ENCODE data around the gene TANGO2. TPM values are rescaled to one million over a fixed set of nuclear protein-coding genes. Genes with fewer than 3 reads are reported as not detected.

Gene TANGO2
- total and polyA plus RNA-seq, 9 of the 15 experiments (the other 6 are each of a cell fraction or from before 2014, with no cell fraction given): 15.5 to 94.9 (median 70.1) TPM

GRCh38 chr22:20116376-20116950, 95.6 kb downstream of the TANGO2 start (continued):
- TF ChIP-seq ZNF41 (CRISPR knock-in tag; conservative IDR thresholded peaks at IDR 0.05) (0 out of 2 replicates have a peak, but pooled peaks have one; percentile 50), ZNF695 (CRISPR knock-in tag; IDR thresholded peaks at IDR 0.05) (0 out of 2 replicates have a peak, but pooled peaks have one; percentile 81), NFE2L1 (tag; IDR thresholded peaks at IDR 0.05; ENCODE audit: borderline replicate concordance, low read depth) (no peak), ZFP36 (IDR thresholded peaks at IDR 0.05; ENCODE audit: low read depth, low read length, partially characterized antibody) (peak; percentile 17), EHMT2 (IDR thresholded peaks at IDR 0.05) (peak; percentile 63; the same call in 1 of the 2 replicates), NFIX (CRISPR knock-in tag; IDR thresholded peaks at IDR 0.05; ENCODE audit: low read depth) (0 out of 2 replicates have a peak, but pooled peaks have one; percentile 12), CGGBP1 (CRISPR knock-in tag; IDR thresholded peaks at IDR 0.05) (no peak), SMARCA5 (IDR thresholded peaks at IDR 0.05) (peak; percentile 95), ZFP30 (CRISPR knock-in tag; IDR thresholded peaks at IDR 0.05; ENCODE audit: borderline replicate concordance) (no peak), LARP7 (IDR thresholded peaks at IDR 0.05) (peak; percentile 97; the same call in 1 of the 2 replicates), SREBF2 (CRISPR knock-in tag; IDR thresholded peaks at IDR 0.05) (no peak), RBFOX2 (IDR thresholded peaks at IDR 0.05; ENCODE audit: low read depth, low read length) (peak; percentile 22; the same call in 1 of the 2 replicates), SRF (CRISPR knock-in tag; IDR thresholded peaks at IDR 0.05) (peak in 1 of 2 experiments; percentile 4; a peak in 1 of 4 replicates), RHOXF2B (CRISPR knock-in tag; conservative IDR thresholded peaks at IDR 0.05) (0 out of 2 replicates have a peak, but pooled peaks have one; percentile 33), OTX1 (CRISPR knock-in tag; IDR thresholded peaks at IDR 0.05) (peak; percentile 93), TAF15 (IDR thresholded peaks at IDR 0.05; ENCODE audit: low read depth, low read length) (no peak; the same call in 1 of the 2 replicates), ZNF121 (CRISPR knock-in tag; conservative IDR thresholded peaks at IDR 0.05) (no peak), RBM25 (IDR thresholded peaks at IDR 0.05; ENCODE audit: low read depth, low read length, severe bottlenecking) (no peak)
- TF ChIP-seq, protein P1, sequence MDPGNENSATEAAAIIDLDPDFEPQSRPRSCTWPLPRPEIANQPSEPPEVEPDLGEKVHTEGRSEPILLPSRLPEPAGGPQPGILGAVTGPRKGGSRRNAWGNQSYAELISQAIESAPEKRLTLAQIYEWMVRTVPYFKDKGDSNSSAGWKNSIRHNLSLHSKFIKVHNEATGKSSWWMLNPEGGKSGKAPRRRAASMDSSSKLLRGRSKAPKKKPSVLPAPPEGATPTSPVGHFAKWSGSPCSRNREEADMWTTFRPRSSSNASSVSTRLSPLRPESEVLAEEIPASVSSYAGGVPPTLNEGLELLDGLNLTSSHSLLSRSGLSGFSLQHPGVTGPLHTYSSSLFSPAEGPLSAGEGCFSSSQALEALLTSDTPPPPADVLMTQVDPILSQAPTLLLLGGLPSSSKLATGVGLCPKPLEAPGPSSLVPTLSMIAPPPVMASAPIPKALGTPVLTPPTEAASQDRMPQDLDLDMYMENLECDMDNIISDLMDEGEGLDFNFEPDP (CRISPR knock-in tag; IDR thresholded peaks at IDR 0.05): 0 out of 2 replicates have a peak, but pooled peaks have one; percentile 70
- TF ChIP-seq, protein P2, sequence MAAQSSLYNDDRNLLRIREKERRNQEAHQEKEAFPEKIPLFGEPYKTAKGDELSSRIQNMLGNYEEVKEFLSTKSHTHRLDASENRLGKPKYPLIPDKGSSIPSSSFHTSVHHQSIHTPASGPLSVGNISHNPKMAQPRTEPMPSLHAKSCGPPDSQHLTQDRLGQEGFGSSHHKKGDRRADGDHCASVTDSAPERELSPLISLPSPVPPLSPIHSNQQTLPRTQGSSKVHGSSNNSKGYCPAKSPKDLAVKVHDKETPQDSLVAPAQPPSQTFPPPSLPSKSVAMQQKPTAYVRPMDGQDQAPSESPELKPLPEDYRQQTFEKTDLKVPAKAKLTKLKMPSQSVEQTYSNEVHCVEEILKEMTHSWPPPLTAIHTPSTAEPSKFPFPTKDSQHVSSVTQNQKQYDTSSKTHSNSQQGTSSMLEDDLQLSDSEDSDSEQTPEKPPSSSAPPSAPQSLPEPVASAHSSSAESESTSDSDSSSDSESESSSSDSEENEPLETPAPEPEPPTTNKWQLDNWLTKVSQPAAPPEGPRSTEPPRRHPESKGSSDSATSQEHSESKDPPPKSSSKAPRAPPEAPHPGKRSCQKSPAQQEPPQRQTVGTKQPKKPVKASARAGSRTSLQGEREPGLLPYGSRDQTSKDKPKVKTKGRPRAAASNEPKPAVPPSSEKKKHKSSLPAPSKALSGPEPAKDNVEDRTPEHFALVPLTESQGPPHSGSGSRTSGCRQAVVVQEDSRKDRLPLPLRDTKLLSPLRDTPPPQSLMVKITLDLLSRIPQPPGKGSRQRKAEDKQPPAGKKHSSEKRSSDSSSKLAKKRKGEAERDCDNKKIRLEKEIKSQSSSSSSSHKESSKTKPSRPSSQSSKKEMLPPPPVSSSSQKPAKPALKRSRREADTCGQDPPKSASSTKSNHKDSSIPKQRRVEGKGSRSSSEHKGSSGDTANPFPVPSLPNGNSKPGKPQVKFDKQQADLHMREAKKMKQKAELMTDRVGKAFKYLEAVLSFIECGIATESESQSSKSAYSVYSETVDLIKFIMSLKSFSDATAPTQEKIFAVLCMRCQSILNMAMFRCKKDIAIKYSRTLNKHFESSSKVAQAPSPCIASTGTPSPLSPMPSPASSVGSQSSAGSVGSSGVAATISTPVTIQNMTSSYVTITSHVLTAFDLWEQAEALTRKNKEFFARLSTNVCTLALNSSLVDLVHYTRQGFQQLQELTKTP (IDR thresholded peaks at IDR 0.05; ENCODE audit: low read depth in 1 of 2, partially characterized antibody in 2 of 2): peak; percentile 56 to 90
- TF ChIP-seq, protein P3, sequence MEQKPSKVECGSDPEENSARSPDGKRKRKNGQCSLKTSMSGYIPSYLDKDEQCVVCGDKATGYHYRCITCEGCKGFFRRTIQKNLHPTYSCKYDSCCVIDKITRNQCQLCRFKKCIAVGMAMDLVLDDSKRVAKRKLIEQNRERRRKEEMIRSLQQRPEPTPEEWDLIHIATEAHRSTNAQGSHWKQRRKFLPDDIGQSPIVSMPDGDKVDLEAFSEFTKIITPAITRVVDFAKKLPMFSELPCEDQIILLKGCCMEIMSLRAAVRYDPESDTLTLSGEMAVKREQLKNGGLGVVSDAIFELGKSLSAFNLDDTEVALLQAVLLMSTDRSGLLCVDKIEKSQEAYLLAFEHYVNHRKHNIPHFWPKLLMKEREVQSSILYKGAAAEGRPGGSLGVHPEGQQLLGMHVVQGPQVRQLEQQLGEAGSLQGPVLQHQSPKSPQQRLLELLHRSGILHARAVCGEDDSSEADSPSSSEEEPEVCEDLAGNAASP (IDR thresholded peaks at IDR 0.05): no peak

Data from K562 (cell line).